ENCODE measurements around the gene PARK7.

PARK7 gene

GRCh38 chr1:8023287-8023994 is 61.9 kb downstream of the PARK7 start:
- peak overlapping the region; percentile 97 for H3K27ac ChIP-seq
- DNase-seq, result no peak
- peak overlapping the region; percentile 75 for H3K4me3 ChIP-seq (ENCODE audit: low read depth, low read length)
- no peak for TF ChIP-seq CTCF (IDR thresholded peaks at IDR 0.05; ENCODE audit: low read depth, low read length, missing control alignments)
- in situ Hi-C loops (cut with HindIII; ENCODE audit: low pct_ligation_motif_present, low sequenced_read_pairs), result loop anchor here (25.0 kb wide), 1 partner anchor 289 kb away; the partner anchor contains the start of gene SLC45A1
- H3K36me3 ChIP-seq (replicated peaks), result peaks cover 5% of the 10 kb centered on the region
- no peaks in the 10 kb centered on the region for H3K27me3 ChIP-seq (replicated peaks)

- H3K36me3 ChIP-seq (replicated peaks), result peaks cover 3% of the 10 kb centered on the region
- H3K27ac ChIP-seq, result peak overlapping the region; percentile 97
- no peak for DNase-seq
- peak overlapping the region; percentile 75 for H3K4me3 ChIP-seq (ENCODE audit: low read depth, low read length)
- in situ Hi-C loops (cut with HindIII; ENCODE audit: low pct_ligation_motif_present, low sequenced_read_pairs), result loop anchor here (25.0 kb wide), 1 partner anchor 288 kb away; the partner anchor contains the start of gene SLC45A1
- no peak for TF ChIP-seq CTCF (IDR thresholded peaks at IDR 0.05; ENCODE audit: low read depth, low read length, missing control alignments)
- no peaks in the 10 kb centered on the region for H3K27me3 ChIP-seq (replicated peaks)
Observed at GRCh38 chr1:8023995-8024313, 62.4 kb downstream of the PARK7 start.

GRCh38 chr1:8024329-8024728 is 62.8 kb downstream of the PARK7 start:
- Histone ChIP-seq H3K27ac (peak overlapping the region; percentile 97), H3K4me3 (ENCODE audit: low read depth, low read length) (peak overlapping the region; percentile 75), H3K27me3 (replicated peaks) (no peaks in the 10 kb centered on the region), H3K36me3 (replicated peaks) (peaks cover 3% of the 10 kb centered on the region)
- in situ Hi-C loops (cut with HindIII; ENCODE audit: low pct_ligation_motif_present, low sequenced_read_pairs), result loop anchor here (25.0 kb wide), 1 partner anchor 288 kb away; the partner anchor contains the start of gene SLC45A1
- no peak for DNase-seq
- TF ChIP-seq CTCF (IDR thresholded peaks at IDR 0.05; ENCODE audit: low read depth, low read length, missing control alignments), result no peak

- Histone ChIP-seq H3K4me3 (ENCODE audit: low read depth, low read length) (peak overlapping the region; percentile 75), H3K36me3 (replicated peaks) (peaks cover 3% of the 10 kb centered on the region), H3K27me3 (replicated peaks) (no peaks in the 10 kb centered on the region), H3K27ac (peak overlapping the region; percentile 97)
- DNase-seq, result peak; percentile 59
- in situ Hi-C loops (cut with HindIII; ENCODE audit: low pct_ligation_motif_present, low sequenced_read_pairs), result no loop called here
- TF ChIP-seq CTCF (IDR thresholded peaks at IDR 0.05; ENCODE audit: low read depth, low read length, missing control alignments), result no peak
Observed at GRCh38 chr1:8025061-8025670, 63.7 kb downstream of the PARK7 start.

GRCh38 chr1:8025671-8026144 is 64.2 kb downstream of the PARK7 start:
- Histone ChIP-seq H3K27ac (peak overlapping the region; percentile 97), H3K27me3 (replicated peaks) (no peaks in the 10 kb centered on the region)

More at GRCh38 chr1:8025671-8026144, 64.2 kb downstream of the PARK7 start:
- no peak for DNase-seq
- Histone ChIP-seq H3K36me3 (replicated peaks) (peaks cover 3% of the 10 kb centered on the region), H3K4me3 (ENCODE audit: low read depth, low read length) (peak overlapping the region; percentile 75)
- in situ Hi-C loops (cut with HindIII; ENCODE audit: low pct_ligation_motif_present, low sequenced_read_pairs), result no loop called here
- no peak for TF ChIP-seq CTCF (IDR thresholded peaks at IDR 0.05; ENCODE audit: low read depth, low read length, missing control alignments)

All from brain microvascular endothelial cell (primary cell).